ENCODE measurements around the gene SPATA4. TPM values are rescaled to one million over a fixed set of nuclear protein-coding genes. Genes with fewer than 3 reads are reported as not detected.

SPATA4 gene
- total and polyA plus RNA-seq, 2 of the 4 experiments (the other 2 are of a cell fraction), result under 0.01 to 0.09 TPM

DNA sequence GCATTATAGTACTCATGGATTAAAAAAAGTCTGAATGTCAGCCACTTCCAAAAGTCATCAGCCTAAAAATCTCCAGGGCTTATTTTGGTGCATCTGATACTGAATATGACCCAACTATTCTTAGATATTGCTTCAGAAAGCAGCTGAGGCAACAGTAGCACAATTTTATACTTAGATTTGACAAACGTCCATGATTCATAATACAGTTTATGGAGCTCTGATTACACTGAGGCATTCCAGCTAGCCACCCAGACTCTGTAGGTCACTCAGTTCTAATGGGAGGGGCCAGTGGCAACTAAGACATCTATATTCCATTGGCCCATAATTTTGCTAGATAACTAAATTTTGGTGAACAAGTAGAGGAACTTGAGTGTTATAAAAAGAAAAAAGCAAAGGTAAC is 10.3 kb downstream of the SPATA4 start:
- Histone ChIP-seq H4K5ac (ENCODE audit: low read depth, low read length) (no peak overlapping the region), H3K9ac (ENCODE audit: low read depth, low read length) (no peak overlapping the region; the same call in 1 of the 2 replicates), H2BK5ac (ENCODE audit: low read depth, low read length, poor library complexity, severe bottlenecking) (peak overlapping the region; percentile 3), H3K4me2 (ENCODE audit: low read depth, low read length) (no peak overlapping the region), H3K18ac (ENCODE audit: low read depth, low read length) (no peak overlapping the region), H4K8ac (ENCODE audit: low read depth in 2 of 2, low read length in 2 of 2) (peak overlapping the region in 1 of 2 experiments; percentile 2; a peak in 1 of 4 replicates), H2BK120ac (ENCODE audit: low read depth, low read length) (no peak overlapping the region), H3K56ac (ENCODE audit: extremely low read depth, insufficient read depth, low read length) (no peak overlapping the region), H3K4ac (ENCODE audit: low read depth, low read length) (no peak overlapping the region), H3K4me3 (ENCODE audit: insufficient read depth, low read depth, low read length) (no peak overlapping the region), H3K4me1 (ENCODE audit: control insufficient read depth, insufficient read depth, low read length) (peaks cover 9% of the 10 kb centered on the region; the same call in 1 of the 2 replicates), H2AFZ (replicated peaks; ENCODE audit: low read length, poor library complexity) (no peak overlapping the region), H2AK5ac (ENCODE audit: low read depth, low read length) (no peak overlapping the region), H3K23ac (ENCODE audit: low read depth, low read length) (no peak overlapping the region), H3K27me3 (ENCODE audit: control insufficient read depth, insufficient read depth, low read length) (no peaks in the 10 kb centered on the region), H3K9me1 (ENCODE audit: insufficient read depth, low read length) (0 out of 2 replicates have a peak, but pooled peaks cover 5% of the 10 kb centered on the region), H2AK9ac (replicated peaks; ENCODE audit: low read depth, low read length, poor library complexity) (no peak overlapping the region), H4K20me1 (ENCODE audit: insufficient read depth, low read length) (no peaks in the 10 kb centered on the region), H3K27ac (ENCODE audit: insufficient read depth, low read length) (no peak overlapping the region), H3K9me3 (ENCODE audit: control insufficient read depth, insufficient read depth, low read length) (no peaks in the 10 kb centered on the region), H3K14ac (replicated peaks; ENCODE audit: low read depth, low read length) (no peak overlapping the region), H3K79me1 (ENCODE audit: low read depth in 1 of 2, low read length in 2 of 2) (no peaks in the 10 kb centered on the region), H2BK15ac (ENCODE audit: low read depth, low read length) (no peak overlapping the region), H2BK20ac (ENCODE audit: low read depth, low read length) (no peak overlapping the region), H4K91ac (ENCODE audit: insufficient read depth, low read depth, low read length) (no peak overlapping the region), H3K36me3 (ENCODE audit: control insufficient read depth, insufficient read depth, low read length) (no peaks in the 10 kb centered on the region)
- TF ChIP-seq FOS (IDR thresholded peaks at IDR 0.05; ENCODE audit: low read depth, low read length) (peak; percentile 44), MAFK (IDR thresholded peaks at IDR 0.05; ENCODE audit: low read depth, low read length) (no peak), CEBPB (IDR thresholded peaks at IDR 0.05; ENCODE audit: low read depth, low read length) (peak; percentile 99), BHLHE40 (IDR thresholded peaks at IDR 0.05; ENCODE audit: low read depth, low read length) (peak; percentile 41; the same call in 1 of the 2 replicates), MAZ (IDR thresholded peaks at IDR 0.05; ENCODE audit: borderline replicate concordance, low read depth, low read length) (0 out of 2 replicates have a peak, but pooled peaks have one; percentile 40)
- WGBS, 2 experiments (ENCODE audit: extremely low coverage in 2 of 2, insufficient read length in 1 of 2), result no CpG with 5 or more reads among the region's 1 CpG
- in situ Hi-C loops (cut with MboI; ENCODE audit: low sequenced_read_pairs) (no loop called here), dilution Hi-C loops (cut with HindIII; ENCODE audit: low sequenced_read_pairs, unreplicated experiment) (no loop called here), intact Hi-C loops (cut with micrococcal nuclease) (loop anchor here (2.0 to 5.0 kb wide), 2 partner anchors 33 to 136 kb away; no protein-coding TSS in a partner anchor)
- ATAC-seq (ENCODE audit: low read depth) (peak; percentile 98), DNase-seq (peak; percentile 92)
- CTCF ChIA-PET, result no interaction called here
- POLR2A ChIA-PET (ENCODE audit: unreplicated experiment), result interaction anchor here (0.6 kb wide), 1 partner anchor 1012 kb away, joined by 3 read pairs; no protein-coding TSS in a partner anchor
- no TSS peak for BruUV-seq (replicated peaks)
